GM23248 (cell line): ENCODE data around the gene DPP10. TPM values are rescaled to one million over a fixed set of nuclear protein-coding genes. Genes with fewer than 3 reads are reported as not detected.

Source experiments
- DNase-seq: peaks from one replicate; pipeline ENCODE4 v3.0.0-alpha.2; 2015
- H2AFZ ChIP-seq: fragments of 200-600 bp; sonication (generic); 2 replicates; pipeline ENCODE4 v1.6.1; 2016; ENCODE audit warnings: antibody characterized with exemption
- H3F3A ChIP-seq: fragments of 200-600 bp; sonication (generic); 2 replicates; pipeline ENCODE4 v1.6.1; 2016; ENCODE audit warnings: mild to moderate bottlenecking, antibody characterized with exemption, mixed run types; ENCODE audit not compliant: insufficient read depth
- H3K27ac ChIP-seq: fragments of 200-600 bp; sonication (generic); 2 replicates; pipeline ENCODE4 v1.5.1; 2016; ENCODE audit warnings: mild to moderate bottlenecking
- H3K27me3 ChIP-seq: fragments of 200-600 bp; sonication (generic); replicated peaks from 2 replicates; pipeline ENCODE4 v1.6.1; 2016; ENCODE audit warnings: mild to moderate bottlenecking; ENCODE audit not compliant: insufficient read depth
- H3K36me3 ChIP-seq: fragments of 200-600 bp; sonication (generic); 2 replicates; pipeline ENCODE4 v1.6.1; 2016; ENCODE audit warnings: low read depth, mild to moderate bottlenecking
- H3K4me1 ChIP-seq: fragments of 200-600 bp; sonication (generic); 2 replicates; pipeline ENCODE4 v1.6.1; 2016; ENCODE audit warnings: mild to moderate bottlenecking; ENCODE audit not compliant: insufficient read depth
- H3K4me2 ChIP-seq: fragments of 200-600 bp; sonication (generic); one replicate; pipeline ENCODE4 v1.6.1; 2016; ENCODE audit warnings: mild to moderate bottlenecking; ENCODE audit not compliant: unreplicated experiment
- H3K4me3 ChIP-seq: fragments of 200-600 bp; sonication (generic); 2 replicates; pipeline ENCODE4 v1.5.1; 2016; ENCODE audit warnings: mild to moderate bottlenecking
- H3K79me2 ChIP-seq: fragments of 200-600 bp; sonication (generic); 2 replicates; pipeline ENCODE4 v1.6.1; 2016; ENCODE audit warnings: mild to moderate bottlenecking; ENCODE audit not compliant: insufficient read depth
- H3K9ac ChIP-seq: fragments of 200-600 bp; sonication (generic); 2 replicates; pipeline ENCODE4 v1.6.1; 2016; ENCODE audit warnings: mild to moderate bottlenecking
- H3K9me2 ChIP-seq: fragments of 200-600 bp; sonication (generic); 2 replicates; pipeline ENCODE4 v1.6.1; 2016; ENCODE audit warnings: mixed run types, mild to moderate bottlenecking, moderate library complexity; ENCODE audit not compliant: insufficient read depth
- H3K9me3 ChIP-seq: fragments of 200-600 bp; sonication (generic); one replicate; pipeline ENCODE4 v1.6.1; 2017; ENCODE audit warnings: low read depth
- H4K20me1 ChIP-seq: fragments of 200-600 bp; sonication (generic); 2 replicates; pipeline ENCODE4 v1.6.0; 2016; ENCODE audit not compliant: insufficient read depth
- EZH2 ChIP-seq: fragments of 200-600 bp; sonication (generic); IDR thresholded peaks from 2 replicates; pipeline ENCODE4 v1.6.1; 2018; ENCODE audit warnings: antibody characterized with exemption, mild to moderate bottlenecking; ENCODE audit not compliant: insufficient read depth, poor library complexity, severe bottlenecking
- EZH2phosphoT487 ChIP-seq: fragments of 200-600 bp; sonication (generic); IDR thresholded peaks from 2 replicates; pipeline ENCODE4 v1.6.1; 2018; ENCODE audit warnings: antibody characterized with exemption, moderate library complexity, mild to moderate bottlenecking, low read depth; ENCODE audit not compliant: insufficient read depth
- WGBS, 2 experiments: methylation state at CpG; one replicate each; pipeline ENCODE4 v1.1.6; 2015 to 2017; ENCODE audit warnings: low lambda C conversion rate in 2 of 2, low coverage in 1 of 2; ENCODE audit errors: missing lambda C conversion rate in 2 of 2; 5-methylcytosine and 5-hydroxymethylcytosine counted together
- in situ Hi-C: fragments of 300-500 bp; cut with MboI; formaldehyde crosslinking; loops from 2 replicates; pipeline ENCODE4 v1.15.0; 2020
- polyA plus RNA-seq: library from polyadenylated mRNA; unstranded; fragments of >200 nt; fragmentation: Nextera tagmentation; extraction: Ambion mirVana; gene quantifications from 2 replicates; pipeline ENCODE4 v1.2.1, GENCODE V29; 2016
- total RNA-seq: library from RNA; depleted of rRNA; stranded (reverse); fragments of >200 nt; shearing (Covaris generic); gene quantifications from 2 replicates; pipeline ENCODE4 v1.2.3, GENCODE V29; 2014

DPP10 gene
- total and polyA plus RNA-seq, 2 experiments from 2014 or later: not detected

- in situ Hi-C loops: no loop called here
These were observed 854.6 kb downstream of the DPP10 start for GRCh38 chr2:115297056-115297455.

DNA sequence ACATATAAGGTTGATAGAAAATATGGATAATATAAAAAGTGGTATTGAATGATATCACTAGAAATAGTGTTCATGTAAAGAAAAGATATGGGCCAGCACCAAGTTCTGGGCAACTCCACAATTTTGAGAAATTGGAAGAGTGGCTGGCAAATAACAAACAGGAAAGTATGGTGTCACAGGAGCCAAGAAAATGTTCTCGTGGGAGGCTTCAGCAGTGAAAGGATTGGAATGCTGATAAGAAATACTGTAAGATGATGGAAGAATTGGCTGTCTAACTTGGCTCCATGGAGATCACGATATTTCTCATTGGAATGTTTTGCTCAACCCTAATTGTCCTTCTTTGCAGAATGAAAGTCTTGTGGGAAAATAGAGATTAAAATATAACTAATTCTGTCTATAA, 856.8 kb downstream of the DPP10 start:
- H3K27me3 ChIP-seq: no peaks in the 10 kb centered on the region
- H3K9me3 ChIP-seq: no peaks in the 10 kb centered on the region
- no peak for DNase-seq
- H3F3A ChIP-seq: no peaks in the 10 kb centered on the region
- TF ChIP-seq EZH2 (no peak), EZH2phosphoT487 (no peak)
- H3K4me3 ChIP-seq: no peak overlapping the region
- in situ Hi-C loops: no loop called here
- WGBS, 2 experiments: 6 to 15% methylated on average over 2 of the region's 2 CpGs
- no peaks in the 10 kb centered on the region for H3K79me2 ChIP-seq
- H4K20me1 ChIP-seq: no peaks in the 10 kb centered on the region
- H3K27ac ChIP-seq: no peak overlapping the region
- no peak overlapping the region for H3K4me2 ChIP-seq
- no peaks in the 10 kb centered on the region for H3K9me2 ChIP-seq
- H2AFZ ChIP-seq: no peak overlapping the region
- no peaks in the 10 kb centered on the region for H3K4me1 ChIP-seq
- H3K9ac ChIP-seq: no peak overlapping the region
- no peaks in the 10 kb centered on the region for H3K36me3 ChIP-seq

More at GRCh38 chr2:115297056-115297455, 854.6 kb downstream of the DPP10 start:
- Histone ChIP-seq H3K9ac (no peak overlapping the region), H3K4me3 (no peak overlapping the region), H3K27me3 (no peaks in the 10 kb centered on the region), H4K20me1 (no peaks in the 10 kb centered on the region), H3K4me2 (no peak overlapping the region), H2AFZ (no peak overlapping the region), H3K9me3 (no peaks in the 10 kb centered on the region), H3K36me3 (no peaks in the 10 kb centered on the region), H3K4me1 (no peaks in the 10 kb centered on the region), H3K27ac (no peak overlapping the region), H3K9me2 (no peaks in the 10 kb centered on the region), H3K79me2 (no peaks in the 10 kb centered on the region), H3F3A (no peaks in the 10 kb centered on the region)
- no peak for TF ChIP-seq EZH2
- TF ChIP-seq EZH2phosphoT487: no peak
- no peak for DNase-seq
- 2 to 8% methylated on average over 3 of the region's 3 CpGs for WGBS, 2 experiments

DNA sequence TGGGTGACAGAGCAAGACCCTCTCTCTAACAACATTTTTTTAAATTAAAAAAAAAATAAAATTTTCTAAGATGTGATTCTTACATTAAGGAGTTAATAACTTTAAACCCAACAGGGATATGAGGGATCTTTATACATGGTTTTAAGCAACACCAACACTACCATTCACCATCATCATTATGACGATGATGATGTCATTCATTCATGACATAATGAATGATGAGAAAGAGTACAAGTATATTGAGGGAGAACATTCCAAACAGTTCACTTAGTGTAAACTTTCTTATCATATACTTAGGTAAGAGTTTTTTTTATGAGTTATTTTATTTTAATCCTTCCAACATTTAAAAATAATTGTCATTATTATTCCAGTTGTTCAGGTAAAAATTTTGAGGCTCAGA, 863.3 kb downstream of the DPP10 start:
- Histone ChIP-seq H3K9me2 (no peaks in the 10 kb centered on the region), H3K4me1 (no peaks in the 10 kb centered on the region), H3K4me2 (no peak overlapping the region), H3K27ac (no peak overlapping the region), H3K9ac (no peak overlapping the region), H3F3A (no peaks in the 10 kb centered on the region), H3K4me3 (no peak overlapping the region), H3K27me3 (no peaks in the 10 kb centered on the region), H3K36me3 (no peaks in the 10 kb centered on the region), H3K79me2 (no peaks in the 10 kb centered on the region), H4K20me1 (no peaks in the 10 kb centered on the region), H3K9me3 (no peaks in the 10 kb centered on the region), H2AFZ (no peak overlapping the region)
- no peak for DNase-seq
- TF ChIP-seq EZH2 (no peak), EZH2phosphoT487 (no peak)
- in situ Hi-C loops: no loop called here
- WGBS, 2 experiments: 4 to 7% methylated on average over 1 of the region's 1 CpG

DNA sequence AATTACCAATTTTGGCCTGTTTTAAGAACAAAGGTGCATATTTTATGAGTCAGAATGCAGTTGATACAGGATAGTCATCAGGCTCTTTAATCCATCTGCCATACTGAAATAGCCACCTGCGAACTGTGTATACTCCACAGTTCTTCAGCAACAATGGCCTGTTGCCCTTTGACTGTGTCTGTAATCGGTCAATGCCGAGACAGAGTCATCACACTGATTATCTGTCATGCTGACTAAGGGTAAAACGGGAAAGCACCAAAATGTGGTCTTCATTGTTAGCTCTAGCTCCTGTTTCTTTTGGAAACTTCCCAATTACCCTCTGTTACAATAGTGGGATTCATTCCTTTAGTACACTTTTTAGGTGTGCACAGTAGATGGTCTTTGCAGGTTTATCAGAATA, 871.7 kb downstream of the DPP10 start:
- Histone ChIP-seq H3K9ac (no peak overlapping the region), H3K9me2 (no peaks in the 10 kb centered on the region), H3K36me3 (no peaks in the 10 kb centered on the region), H4K20me1 (no peaks in the 10 kb centered on the region), H2AFZ (no peak overlapping the region), H3F3A (no peaks in the 10 kb centered on the region), H3K79me2 (no peaks in the 10 kb centered on the region), H3K4me3 (no peak overlapping the region), H3K4me2 (no peak overlapping the region), H3K27me3 (no peaks in the 10 kb centered on the region), H3K9me3 (no peaks in the 10 kb centered on the region), H3K4me1 (no peaks in the 10 kb centered on the region), H3K27ac (no peak overlapping the region)
- 14 to 16% methylated on average over 4 of the region's 4 CpGs for WGBS, 2 experiments
- in situ Hi-C loops: no loop called here
- no peak for DNase-seq
- TF ChIP-seq EZH2: no peak
- TF ChIP-seq EZH2phosphoT487: no peak

GRCh38 chr2:115327061-115327460, 884.6 kb downstream of the DPP10 start:
- no peak overlapping the region for H2AFZ ChIP-seq
- no peak overlapping the region for H3K4me3 ChIP-seq
- 0% methylated on average over 1 of the region's 1 CpG for WGBS, 2 experiments
- no peak for TF ChIP-seq EZH2phosphoT487
- TF ChIP-seq EZH2: no peak
- H3K9me3 ChIP-seq: peaks cover 3% of the 10 kb centered on the region
- H3F3A ChIP-seq: no peaks in the 10 kb centered on the region
- no peaks in the 10 kb centered on the region for H3K4me1 ChIP-seq
- H3K27ac ChIP-seq: no peak overlapping the region
- no peaks in the 10 kb centered on the region for H3K27me3 ChIP-seq
- H3K36me3 ChIP-seq: no peaks in the 10 kb centered on the region
- no peaks in the 10 kb centered on the region for H4K20me1 ChIP-seq
- H3K9ac ChIP-seq: no peak overlapping the region
- H3K4me2 ChIP-seq: no peak overlapping the region
- H3K79me2 ChIP-seq: no peaks in the 10 kb centered on the region
- no peak for DNase-seq
- in situ Hi-C loops: no loop called here
- no peaks in the 10 kb centered on the region for H3K9me2 ChIP-seq
